ENCODE measurements around the gene GPR180.

DNA sequence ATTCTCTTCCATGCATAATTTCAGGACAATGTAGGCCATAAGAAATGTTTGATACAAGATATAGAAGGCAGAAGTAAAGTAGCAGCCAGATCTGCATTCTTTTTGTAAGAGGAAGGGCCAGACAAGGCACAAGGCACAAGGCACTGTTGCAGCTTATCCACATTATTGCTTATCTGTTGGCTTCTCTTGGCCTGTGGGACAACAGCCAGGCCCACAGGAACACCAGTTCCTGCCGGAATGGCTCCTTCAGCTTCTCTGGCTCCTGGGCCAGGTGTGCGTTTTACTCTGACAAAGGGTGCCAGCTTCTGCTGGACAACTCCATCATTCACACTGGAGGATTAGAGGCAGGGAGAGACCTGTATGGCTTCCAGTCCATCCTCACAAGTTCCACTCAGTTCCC is 29.2 kb downstream of the GPR180 start:
- TF ChIP-seq, protein P1, sequence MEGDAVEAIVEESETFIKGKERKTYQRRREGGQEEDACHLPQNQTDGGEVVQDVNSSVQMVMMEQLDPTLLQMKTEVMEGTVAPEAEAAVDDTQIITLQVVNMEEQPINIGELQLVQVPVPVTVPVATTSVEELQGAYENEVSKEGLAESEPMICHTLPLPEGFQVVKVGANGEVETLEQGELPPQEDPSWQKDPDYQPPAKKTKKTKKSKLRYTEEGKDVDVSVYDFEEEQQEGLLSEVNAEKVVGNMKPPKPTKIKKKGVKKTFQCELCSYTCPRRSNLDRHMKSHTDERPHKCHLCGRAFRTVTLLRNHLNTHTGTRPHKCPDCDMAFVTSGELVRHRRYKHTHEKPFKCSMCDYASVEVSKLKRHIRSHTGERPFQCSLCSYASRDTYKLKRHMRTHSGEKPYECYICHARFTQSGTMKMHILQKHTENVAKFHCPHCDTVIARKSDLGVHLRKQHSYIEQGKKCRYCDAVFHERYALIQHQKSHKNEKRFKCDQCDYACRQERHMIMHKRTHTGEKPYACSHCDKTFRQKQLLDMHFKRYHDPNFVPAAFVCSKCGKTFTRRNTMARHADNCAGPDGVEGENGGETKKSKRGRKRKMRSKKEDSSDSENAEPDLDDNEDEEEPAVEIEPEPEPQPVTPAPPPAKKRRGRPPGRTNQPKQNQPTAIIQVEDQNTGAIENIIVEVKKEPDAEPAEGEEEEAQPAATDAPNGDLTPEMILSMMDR (IDR thresholded peaks at IDR 0.05): no peak
- TF ChIP-seq POLR2A (IDR thresholded peaks at IDR 0.05): no peak
